MCF 10A (cell line): ENCODE measurements around the gene LGALS12. TPM values are rescaled to one million over a fixed set of nuclear protein-coding genes. Genes with fewer than 3 reads are reported as not detected.
"Not testable (repeated sequence)": the region's sequence is repeated elsewhere in the genome, so short reads cannot be mapped to it uniquely, and the experiment has no call there.

Experiments
- BruUV-seq: library from RNA; stranded (reverse); fragments of 400-500 nt; replicated peaks from 2 replicates; lab custom pipeline; 2021; lab: Mats Ljungman, UMichigan
- CTCF ChIA-PET: fragments of 300-600 bp; sonication (Branson Sonifier 250); formaldehyde crosslinking; extraction: SDS; loops from one replicate; lab custom pipeline; 2021; ENCODE audit warnings: antibody characterized with exemption, inconsistent platforms; lab: Yijun Ruan, JAX
- POLR2A ChIA-PET: fragments of 300-600, 350-650 bp; sonication (Branson Sonifier 250); formaldehyde crosslinking; extraction: SDS; loops from one replicate; lab custom pipeline; 2020; ENCODE audit warnings: antibody characterized with exemption, inconsistent platforms; lab: Yijun Ruan, JAX
- DNase-seq: peaks from one replicate; pipeline ENCODE4 v3.0.0-alpha.2; 2018; ENCODE audit not compliant: unreplicated experiment
- H3K27ac Mint-ChIP-seq: one replicate; pipeline ENCODE4 v1.8.0; 2022; ENCODE audit warnings: mild to moderate bottlenecking, low read depth, mixed read lengths; ENCODE audit not compliant: unreplicated experiment
- H3K27me3 Mint-ChIP-seq: one replicate; pipeline ENCODE4 v1.8.0; 2022; ENCODE audit warnings: mixed read lengths; ENCODE audit not compliant: insufficient read depth, unreplicated experiment
- H3K36me3 Mint-ChIP-seq: one replicate; pipeline ENCODE4 v1.8.0; 2022; ENCODE audit warnings: mild to moderate bottlenecking, moderate library complexity, mixed read lengths; ENCODE audit not compliant: insufficient read depth, unreplicated experiment
- H3K4me1 Mint-ChIP-seq: one replicate; pipeline ENCODE4 v1.8.0; 2022; ENCODE audit warnings: mixed read lengths; ENCODE audit not compliant: insufficient read depth, unreplicated experiment
- H3K4me3 Mint-ChIP-seq: one replicate; pipeline ENCODE4 v1.8.0; 2022; ENCODE audit warnings: mild to moderate bottlenecking, moderate library complexity, mixed read lengths; ENCODE audit not compliant: unreplicated experiment
- H3K9me3 Mint-ChIP-seq: one replicate; pipeline ENCODE4 v1.8.0; 2022; ENCODE audit warnings: mixed read lengths; ENCODE audit not compliant: unreplicated experiment
- intact Hi-C: fragments of 100-400 bp; cut with micrococcal nuclease; formaldehyde crosslinking; loops from 2 replicates; pipeline ENCODE4 v1.14.1; 2022
- total RNA-seq: library from RNA; stranded (reverse); gene quantifications from 2 replicates; pipeline ENCODE4 v1.2.3, GENCODE V29; 2022
- TF ChIP-seq, protein P1 (sequence below): fragments of 200-600 bp; IDR thresholded peaks from one replicate; pipeline ENCODE4 v1.8.0; 2022; ENCODE audit warnings: antibody characterized with exemption, mild to moderate bottlenecking; ENCODE audit not compliant: unreplicated experiment

The LGALS12 gene
- total RNA-seq, 1 experiment from 2014 or later, result not detected

DNA sequence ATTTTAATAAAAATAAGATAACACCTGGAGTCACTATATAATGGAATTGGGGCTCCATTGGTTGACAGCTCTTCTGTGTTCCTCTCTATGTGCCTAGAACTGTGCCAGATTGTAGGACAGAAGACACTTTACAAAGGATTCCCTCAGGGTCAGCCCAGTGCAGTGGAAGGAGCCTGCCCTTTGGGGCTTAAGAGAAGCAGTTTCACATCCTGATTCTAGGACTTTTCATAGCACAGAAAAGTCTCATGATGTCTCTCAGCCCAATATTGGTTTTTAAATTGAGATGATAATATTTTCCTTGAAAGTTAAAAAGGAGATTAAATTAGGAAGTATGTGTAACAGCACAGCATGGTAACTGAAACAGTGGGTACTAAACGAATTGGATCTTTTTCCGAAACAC, 37.8 kb downstream of the LGALS12 start:
- Mint-ChIP-seq H3K27ac (no peak overlapping the region), H3K9me3 (no peaks in the 10 kb centered on the region), H3K4me1 (no peaks in the 10 kb centered on the region), H3K4me3 (no peak overlapping the region), H3K36me3 (no peaks in the 10 kb centered on the region), H3K27me3 (no peaks in the 10 kb centered on the region)
- POLR2A ChIA-PET, result no interaction called here
- TF ChIP-seq, protein P1, sequence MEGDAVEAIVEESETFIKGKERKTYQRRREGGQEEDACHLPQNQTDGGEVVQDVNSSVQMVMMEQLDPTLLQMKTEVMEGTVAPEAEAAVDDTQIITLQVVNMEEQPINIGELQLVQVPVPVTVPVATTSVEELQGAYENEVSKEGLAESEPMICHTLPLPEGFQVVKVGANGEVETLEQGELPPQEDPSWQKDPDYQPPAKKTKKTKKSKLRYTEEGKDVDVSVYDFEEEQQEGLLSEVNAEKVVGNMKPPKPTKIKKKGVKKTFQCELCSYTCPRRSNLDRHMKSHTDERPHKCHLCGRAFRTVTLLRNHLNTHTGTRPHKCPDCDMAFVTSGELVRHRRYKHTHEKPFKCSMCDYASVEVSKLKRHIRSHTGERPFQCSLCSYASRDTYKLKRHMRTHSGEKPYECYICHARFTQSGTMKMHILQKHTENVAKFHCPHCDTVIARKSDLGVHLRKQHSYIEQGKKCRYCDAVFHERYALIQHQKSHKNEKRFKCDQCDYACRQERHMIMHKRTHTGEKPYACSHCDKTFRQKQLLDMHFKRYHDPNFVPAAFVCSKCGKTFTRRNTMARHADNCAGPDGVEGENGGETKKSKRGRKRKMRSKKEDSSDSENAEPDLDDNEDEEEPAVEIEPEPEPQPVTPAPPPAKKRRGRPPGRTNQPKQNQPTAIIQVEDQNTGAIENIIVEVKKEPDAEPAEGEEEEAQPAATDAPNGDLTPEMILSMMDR, result no peak
- CTCF ChIA-PET, result no interaction called here
- intact Hi-C loops, result no loop called here
- no TSS peak for BruUV-seq
- DNase-seq, result no peak

- POLR2A ChIA-PET, result interaction anchor here (0.5 to 0.8 kb wide), 2 partner anchors 12 to 595 kb away, joined by 4 to 5 read pairs; no protein-coding TSS in a partner anchor
- Mint-ChIP-seq H3K9me3 (no peaks in the 10 kb centered on the region), H3K27ac (no peak overlapping the region), H3K4me3 (no peak overlapping the region), H3K27me3 (no peaks in the 10 kb centered on the region), H3K4me1 (no peaks in the 10 kb centered on the region), H3K36me3 (no peaks in the 10 kb centered on the region)
- CTCF ChIA-PET, result interaction anchor here (0.6 to 0.8 kb wide), 2 partner anchors 10 to 105 kb away, joined by 4 to 9 read pairs; partner anchors contain the start of gene PLAAT4
- intact Hi-C loops, result no loop called here
- TF ChIP-seq, protein P1, result no peak
- BruUV-seq, result no TSS peak
- DNase-seq, result no peak
Measured at GRCh38 chr11:63547061-63547460, 41.2 kb downstream of the LGALS12 start.

GRCh38 chr11:63548178-63548577, 42.3 kb downstream of the LGALS12 start:
- no TSS peak for BruUV-seq
- POLR2A ChIA-PET, result no interaction called here

DNA sequence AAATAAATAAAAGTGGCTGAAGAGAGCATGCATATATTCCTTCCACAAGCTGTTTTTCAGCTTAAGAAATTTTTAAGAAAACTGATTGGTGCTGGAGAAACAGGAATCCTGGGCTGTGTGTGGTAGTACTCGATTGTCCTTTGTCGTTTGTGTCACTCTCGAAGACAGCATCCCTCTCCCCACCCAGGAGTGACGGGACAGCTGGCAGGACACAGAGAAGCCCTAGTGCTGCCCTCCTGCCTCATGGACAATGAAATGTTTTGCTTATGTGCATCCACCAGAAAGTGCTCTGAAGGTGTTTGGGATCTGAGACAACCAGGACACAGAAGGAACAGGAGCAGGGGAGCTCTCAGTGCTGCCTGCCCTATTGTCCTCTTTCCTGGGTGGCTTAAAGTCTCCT, 43.5 kb downstream of the LGALS12 start:
- Mint-ChIP-seq H3K9me3 (no peaks in the 10 kb centered on the region), H3K4me3 (no peak overlapping the region), H3K36me3 (peaks cover 5% of the 10 kb centered on the region), H3K27ac (no peak overlapping the region), H3K27me3 (no peaks in the 10 kb centered on the region), H3K4me1 (no peaks in the 10 kb centered on the region)
- intact Hi-C loops, result no loop called here
- BruUV-seq, result no TSS peak
- CTCF ChIA-PET, result interaction anchor here (0.8 kb wide), 1 partner anchor 10 kb away, joined by 3 read pairs; no protein-coding TSS in a partner anchor
- POLR2A ChIA-PET, result no interaction called here
- DNase-seq, result no peak
- TF ChIP-seq, protein P1, result no peak

More at GRCh38 chr11:63548178-63548577, 42.3 kb downstream of the LGALS12 start:
- Mint-ChIP-seq H3K27ac (no peak overlapping the region), H3K4me1 (no peaks in the 10 kb centered on the region), H3K9me3 (no peaks in the 10 kb centered on the region), H3K4me3 (no peak overlapping the region), H3K27me3 (no peaks in the 10 kb centered on the region), H3K36me3 (peaks cover 5% of the 10 kb centered on the region)
- CTCF ChIA-PET, result interaction anchor here (0.5 kb wide), 1 partner anchor 362 kb away, joined by 3 read pairs; no protein-coding TSS in a partner anchor
- TF ChIP-seq, protein P1, result no peak
- intact Hi-C loops, result no loop called here
- no peak for DNase-seq

- H3K27me3 Mint-ChIP-seq, H3K36me3 Mint-ChIP-seq, POLR2A ChIA-PET, BruUV-seq, H3K4me3 Mint-ChIP-seq, CTCF ChIA-PET, H3K27ac Mint-ChIP-seq, DNase-seq, H3K9me3 Mint-ChIP-seq, H3K4me1 Mint-ChIP-seq, intact Hi-C loops: not testable (repeated sequence)
Measured at GRCh38 chr11:63550156-63550700, 44.3 kb downstream of the LGALS12 start.
